Keratinocyte (primary cell): ENCODE data around the gene GXYLT2. TPM values are rescaled to one million over a fixed set of nuclear protein-coding genes. Genes with fewer than 3 reads are reported as not detected.

Experiments
- DNase-seq: peaks from one replicate; pipeline ENCODE4 v3.0.0-alpha.2; 2011; ENCODE audit warnings: low read depth, missing footprints, low spot score
- FAIRE-seq: peaks from 2 replicates; lab custom pipeline; 2011; peaks lifted over from hg19 to GRCh38; lab: Jason Lieb, UNC
- H2AFZ ChIP-seq: 2 replicates; pipeline ENCODE4 v1.6.0; 2012; ENCODE audit warnings: low read length, control low read depth, inconsistent platforms; ENCODE audit not compliant: control insufficient read depth
- H3K27ac ChIP-seq: 2 replicates; pipeline ENCODE4 v1.5.1; 2011; ENCODE audit warnings: low read length; ENCODE audit not compliant: control insufficient read depth, insufficient read depth
- H3K27me3 ChIP-seq: 3 replicates; pipeline ENCODE4 v1.6.0; 2011; ENCODE audit warnings: low read length; ENCODE audit not compliant: control insufficient read depth, insufficient read depth; ENCODE audit errors: extremely low read depth
- H3K36me3 ChIP-seq, 2 experiments: 2 replicates in 1 of 2; 3 replicates in 1 of 2; pipeline ENCODE4 v1.5.1; 2011; ENCODE audit warnings: low read length in 2 of 2, mild to moderate bottlenecking in 1 of 2; ENCODE audit not compliant: control insufficient read depth in 2 of 2, insufficient read depth in 2 of 2; ENCODE audit errors: extremely low read depth in 1 of 2
- H3K4me1 ChIP-seq: 3 replicates; pipeline ENCODE4 v1.5.1; 2011; ENCODE audit warnings: low read length; ENCODE audit not compliant: control insufficient read depth, insufficient read depth; ENCODE audit errors: extremely low read depth
- H3K4me2 ChIP-seq: 3 replicates; pipeline ENCODE4 v1.6.0; 2011; ENCODE audit warnings: low read depth, low read length; ENCODE audit not compliant: control insufficient read depth, insufficient read depth; ENCODE audit errors: extremely low read depth
- H3K4me3 ChIP-seq, 3 experiments: fragments of 200-600 bp in 1 of 3; sonication (generic) in 1 of 3; 2 replicates in 2 of 3; 3 replicates in 1 of 3; pipeline ENCODE4 v1.5.1; 2011 to 2016; ENCODE audit warnings: low read length in 3 of 3, mild to moderate bottlenecking in 3 of 3, control low read depth in 2 of 3, inconsistent platforms in 1 of 3, low read depth in 1 of 3, mixed read lengths in 1 of 3, mixed run types in 1 of 3, moderate library complexity in 1 of 3; ENCODE audit not compliant: control insufficient read depth in 2 of 3, insufficient read depth in 2 of 3; ENCODE audit errors: extremely low read depth in 1 of 3
- H3K79me2 ChIP-seq: 2 replicates; pipeline ENCODE4 v1.6.0; 2012; ENCODE audit warnings: low read length; ENCODE audit not compliant: control insufficient read depth, insufficient read depth
- H3K9ac ChIP-seq: 3 replicates; pipeline ENCODE4 v1.6.0; 2011; ENCODE audit warnings: low read length; ENCODE audit not compliant: control insufficient read depth, insufficient read depth; ENCODE audit errors: extremely low read depth
- H3K9me1 ChIP-seq: 3 replicates; pipeline ENCODE4 v1.6.0; 2011; ENCODE audit warnings: low read length; ENCODE audit not compliant: control insufficient read depth, insufficient read depth; ENCODE audit errors: extremely low read depth
- H3K9me3 ChIP-seq: 2 replicates; pipeline ENCODE4 v1.5.1; 2012; ENCODE audit warnings: low read depth, low read length; ENCODE audit not compliant: control insufficient read depth
- H4K20me1 ChIP-seq: 3 replicates; pipeline ENCODE4 v1.6.0; 2011; ENCODE audit warnings: low read length; ENCODE audit not compliant: control insufficient read depth, insufficient read depth; ENCODE audit errors: extremely low read depth
- CTCF ChIP-seq, 3 experiments: IDR thresholded peaks in 1 of 3; conservative IDR thresholded peaks in 1 of 3; optimal IDR thresholded peaks in 1 of 3; 2 replicates in 2 of 3; 3 replicates in 1 of 3; pipeline versions ENCODE3 to v1.5.1; 2011; ENCODE audit warnings: low read length in 3 of 3, mild to moderate bottlenecking in 3 of 3, moderate library complexity in 2 of 3, control low read depth in 1 of 3, inconsistent platforms in 1 of 3; ENCODE audit not compliant: insufficient read depth in 2 of 3; ENCODE audit errors: extremely low read depth in 1 of 3
- EZH2 ChIP-seq: IDR thresholded peaks from one replicate; pipeline ENCODE4 v1.6.1; 2012; ENCODE audit warnings: inconsistent platforms, mild to moderate bottlenecking, low read length, moderate library complexity
- dilution Hi-C: fragments of 300-500 bp; cut with MboI; formaldehyde crosslinking; loops from one replicate; pipeline ENCODE4 v1.7.0; 2020; ENCODE audit warnings: low sequenced_read_pairs; ENCODE audit not compliant: extremely low pct_ligation_motif_present
- polyA plus RNA-seq, 5 experiments: library from polyadenylated mRNA; depleted of rRNA in 3 of 5; stranded (reverse) in 3 of 5; stranded (forward) in 1 of 5; unstranded in 1 of 5; fragments of >200 nt; gene quantifications; 1 replicate in 1 of 5; 2 replicates in 3 of 5; 3 replicates in 1 of 5; pipeline versions ENCODE4 v1.2.1 to v1.2.3, GENCODE V29; 2011 to 2012; ENCODE audit warnings: missing spikeins in 2 of 5, low read depth in 1 of 5, low replicate concordance in 1 of 5

GXYLT2 gene
- polyA plus RNA-seq, 1 donor (not counting 4 experiments of a cell fraction or from before 2014, with no cell fraction given), result 1.4 TPM

DNA sequence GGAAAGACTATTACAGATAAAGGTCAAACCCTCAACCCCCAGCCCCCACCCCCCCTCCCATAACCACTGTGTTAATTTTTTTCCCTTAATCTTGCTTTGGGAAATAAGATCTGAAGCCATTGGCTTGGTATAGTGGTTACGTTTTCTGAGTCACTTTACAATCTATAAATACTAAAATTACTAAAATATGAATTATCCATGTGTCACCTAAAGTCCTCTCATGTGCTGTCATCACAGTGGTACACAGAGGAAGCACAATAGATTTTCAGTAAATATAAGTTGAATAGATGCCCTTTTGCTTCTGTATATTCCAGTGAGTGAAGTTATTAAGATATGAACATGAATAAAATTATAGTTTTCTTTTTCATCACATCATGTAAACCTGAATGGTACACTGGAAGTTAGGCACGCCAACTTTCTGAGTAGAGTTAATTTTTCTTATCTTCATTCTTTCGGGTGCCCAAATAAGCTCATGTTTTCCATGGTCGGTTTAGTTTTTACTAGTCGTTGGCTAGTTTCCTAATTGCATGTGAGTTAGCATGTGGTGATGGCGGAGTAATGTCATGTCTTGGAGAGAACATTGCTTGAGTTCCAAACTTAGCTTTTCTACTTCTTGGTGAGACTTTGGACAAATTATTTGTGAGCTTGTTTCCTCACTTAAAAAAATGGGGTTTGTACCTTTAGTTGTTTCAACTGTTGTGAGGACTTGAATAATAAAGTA is 120.3 kb downstream of the GXYLT2 start:
- no peaks in the 10 kb centered on the region for H3K27me3 ChIP-seq
- no peak overlapping the region for H3K27ac ChIP-seq
- H3K4me1 ChIP-seq, result peaks cover 4% of the 10 kb centered on the region
- peaks cover 99% of the 10 kb centered on the region for H3K79me2 ChIP-seq
- H3K36me3 ChIP-seq, result peaks cover 7 to 19% of the 10 kb centered on the region in 2 experiments
- no peak overlapping the region for H3K4me3 ChIP-seq
- dilution Hi-C loops, result no loop called here
- no peak for DNase-seq
- H3K9me1 ChIP-seq, result no peaks in the 10 kb centered on the region
- TF ChIP-seq CTCF (optimal IDR thresholded peaks at IDR 0.05 in 1 of 3, IDR thresholded peaks at IDR 0.05 in 1 of 3, conservative IDR thresholded peaks at IDR 0.05 in 1 of 3; ENCODE audit: extremely low read depth in 1 of 3, insufficient read depth in 2 of 3, low read length in 3 of 3), result no peak
- TF ChIP-seq EZH2, result no peak
- H3K4me2 ChIP-seq, result no peak overlapping the region
- peak; percentile 58 for FAIRE-seq
- no peak overlapping the region for H3K9ac ChIP-seq
- H2AFZ ChIP-seq, result no peak overlapping the region
- no peaks in the 10 kb centered on the region for H3K9me3 ChIP-seq
- peaks cover 42% of the 10 kb centered on the region for H4K20me1 ChIP-seq

GRCh38 chr3:73009008-73009407 is 121.2 kb downstream of the GXYLT2 start:
- Histone ChIP-seq H3K4me3 (no peak overlapping the region), H3K27me3 (no peaks in the 10 kb centered on the region), H3K4me2 (no peak overlapping the region), H2AFZ (no peak overlapping the region), H3K79me2 (peaks cover 99% of the 10 kb centered on the region), H4K20me1 (peaks cover 45% of the 10 kb centered on the region), H3K27ac (no peak overlapping the region), H3K36me3 (peaks cover 7 to 19% of the 10 kb centered on the region in 2 experiments), H3K9ac (no peak overlapping the region), H3K9me3 (no peaks in the 10 kb centered on the region), H3K9me1 (no peaks in the 10 kb centered on the region), H3K4me1 (peaks cover 4% of the 10 kb centered on the region)
- no peak for FAIRE-seq
- dilution Hi-C loops, result no loop called here
- no peak for TF ChIP-seq CTCF (optimal IDR thresholded peaks at IDR 0.05 in 1 of 3, IDR thresholded peaks at IDR 0.05 in 1 of 3, conservative IDR thresholded peaks at IDR 0.05 in 1 of 3; ENCODE audit: extremely low read depth in 1 of 3, insufficient read depth in 2 of 3, low read length in 3 of 3)
- no peak for TF ChIP-seq EZH2
- no peak for DNase-seq
